Karpas-422 (cell line): ENCODE results near the gene LDLR. TPM values are rescaled to one million over a fixed set of nuclear protein-coding genes. Genes with fewer than 3 reads are reported as not detected.
"Not testable (repeated sequence)": the region's sequence is repeated elsewhere in the genome, so short reads cannot be mapped to it uniquely, and the experiment has no call there.

Experiments
- DNase-seq: peaks from one replicate; pipeline ENCODE4 v3.0.0-alpha.2; 2015
- H2AFZ ChIP-seq: fragments of 200-600 bp; sonication (generic); 2 replicates; pipeline ENCODE4 v1.6.1; 2014; ENCODE audit warnings: antibody characterized with exemption, low read length, mixed read lengths
- H3K27ac ChIP-seq: fragments of 200-600 bp; sonication (generic); 2 replicates; pipeline ENCODE4 v1.5.1; 2014; ENCODE audit warnings: mild to moderate bottlenecking, low read length, moderate library complexity
- H3K27me3 ChIP-seq: fragments of 200-600 bp; sonication (generic); 2 replicates; pipeline ENCODE4 v1.6.1; 2014; ENCODE audit warnings: low read length, mixed read lengths
- H3K36me3 ChIP-seq: fragments of 200-600 bp; sonication (generic); 2 replicates; pipeline ENCODE4 v1.6.1; 2014; ENCODE audit warnings: low read length, mixed read lengths; ENCODE audit not compliant: insufficient read depth
- H3K4me1 ChIP-seq: fragments of 200-600 bp; sonication (generic); 2 replicates; pipeline ENCODE4 v1.6.1; 2014; ENCODE audit warnings: mild to moderate bottlenecking, low read length, mixed read lengths
- H3K4me2 ChIP-seq: fragments of 200-600 bp; sonication (generic); 2 replicates; pipeline ENCODE4 v1.6.1; 2014; ENCODE audit warnings: low read length, low read depth, mild to moderate bottlenecking; ENCODE audit not compliant: poor library complexity, severe bottlenecking
- H3K4me3 ChIP-seq: fragments of 200-600 bp; sonication (generic); 2 replicates; pipeline ENCODE4 v1.5.1; 2014; ENCODE audit warnings: mild to moderate bottlenecking, antibody characterized with exemption, low read length, mixed read lengths
- H3K79me2 ChIP-seq: fragments of 200-600 bp; sonication (generic); 2 replicates; pipeline ENCODE4 v1.6.1; 2014; ENCODE audit warnings: mild to moderate bottlenecking, low read length, mixed read lengths
- H3K9ac ChIP-seq: fragments of 200-600 bp; sonication (generic); 2 replicates; pipeline ENCODE4 v1.6.0; 2014; ENCODE audit warnings: low read length
- H3K9me2 ChIP-seq: fragments of 200-600 bp; sonication (generic), shearing (Covaris generic); replicated peaks from 2 replicates; pipeline ENCODE4 v1.6.0; 2014; ENCODE audit warnings: mild to moderate bottlenecking, low read length, moderate library complexity; ENCODE audit not compliant: insufficient read depth
- H3K9me3 ChIP-seq: fragments of 300-700, 200-600 bp; sonication (generic); 2 replicates; pipeline ENCODE4 v1.6.1; 2014; ENCODE audit warnings: low read length, mixed read lengths
- H4K20me1 ChIP-seq: fragments of 200-600 bp; sonication (generic); 2 replicates; pipeline ENCODE4 v1.6.1; 2014; ENCODE audit warnings: mild to moderate bottlenecking, antibody characterized with exemption, low read length, low read depth; ENCODE audit not compliant: insufficient read depth
- total RNA-seq: library from RNA; depleted of rRNA; stranded (reverse); fragments of >200 nt; shearing (Covaris generic); gene quantifications from 2 replicates; pipeline ENCODE4 v1.2.3, GENCODE V29; 2014; ENCODE audit warnings: low replicate concordance

LDLR gene
- total RNA-seq, 1 experiment from 2014 or later, result 49.8 TPM

DNA sequence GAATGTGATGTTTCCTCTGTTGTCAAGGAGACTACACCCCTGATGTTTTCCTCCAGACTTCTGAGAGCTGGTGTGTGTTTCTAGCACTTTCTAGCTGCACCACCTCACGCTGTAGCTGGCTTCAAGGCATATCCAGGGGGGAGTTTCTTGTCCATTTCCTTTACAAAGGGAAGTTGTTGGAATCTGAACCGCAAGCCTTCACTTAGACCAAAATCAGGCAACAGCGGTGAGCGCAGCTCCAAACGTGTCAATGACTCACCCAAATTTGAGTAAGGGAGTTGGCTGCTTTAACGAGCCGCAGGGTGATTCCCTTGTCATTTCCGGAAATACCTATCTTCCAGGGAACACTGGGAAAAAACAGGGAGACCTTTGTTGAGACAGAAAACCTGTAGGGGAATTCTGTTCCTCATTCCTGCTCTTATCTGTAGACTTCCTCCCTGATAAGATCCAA is 2.5 kb downstream of the LDLR start:
- Histone ChIP-seq H3K4me1 (peaks cover 38% of the 10 kb centered on the region), H3K4me3 (peak overlapping the region; percentile 89; the same call in 1 of the 2 replicates)

GRCh38 chr19:11092181-11092538 is 2.9 kb downstream of the LDLR start:
- no peak overlapping the region for H3K4me3 ChIP-seq
- no peak for DNase-seq
- no peaks in the 10 kb centered on the region for H3K9me2 ChIP-seq
- peaks cover 48% of the 10 kb centered on the region for H3K36me3 ChIP-seq
- H3K9ac ChIP-seq, result no peak overlapping the region
- peaks cover 38% of the 10 kb centered on the region for H3K4me1 ChIP-seq
- H3K9me3 ChIP-seq, result no peaks in the 10 kb centered on the region
- no peaks in the 10 kb centered on the region for H3K27me3 ChIP-seq
- H3K4me2 ChIP-seq, result peak overlapping the region; percentile 10
- H4K20me1 ChIP-seq, result peaks cover 60% of the 10 kb centered on the region
- no peak overlapping the region for H2AFZ ChIP-seq
- peak overlapping the region; percentile 85 for H3K27ac ChIP-seq
- H3K79me2 ChIP-seq, result peaks cover 74% of the 10 kb centered on the region

More for the DNA sequence above, 2.5 kb downstream of the LDLR start:
- DNase-seq, result no peak
- H3K9ac ChIP-seq, result peak overlapping the region; percentile 90
- H3K79me2 ChIP-seq, result peaks cover 70% of the 10 kb centered on the region
- H3K27ac ChIP-seq, result peak overlapping the region; percentile 85
- H4K20me1 ChIP-seq, result peaks cover 56% of the 10 kb centered on the region
- no peaks in the 10 kb centered on the region for H3K9me2 ChIP-seq
- H3K36me3 ChIP-seq, result peaks cover 48% of the 10 kb centered on the region
- no peaks in the 10 kb centered on the region for H3K9me3 ChIP-seq
- H3K27me3 ChIP-seq, result no peaks in the 10 kb centered on the region
- peak overlapping the region; percentile 99 for H3K4me2 ChIP-seq
- no peak overlapping the region for H2AFZ ChIP-seq

DNA sequence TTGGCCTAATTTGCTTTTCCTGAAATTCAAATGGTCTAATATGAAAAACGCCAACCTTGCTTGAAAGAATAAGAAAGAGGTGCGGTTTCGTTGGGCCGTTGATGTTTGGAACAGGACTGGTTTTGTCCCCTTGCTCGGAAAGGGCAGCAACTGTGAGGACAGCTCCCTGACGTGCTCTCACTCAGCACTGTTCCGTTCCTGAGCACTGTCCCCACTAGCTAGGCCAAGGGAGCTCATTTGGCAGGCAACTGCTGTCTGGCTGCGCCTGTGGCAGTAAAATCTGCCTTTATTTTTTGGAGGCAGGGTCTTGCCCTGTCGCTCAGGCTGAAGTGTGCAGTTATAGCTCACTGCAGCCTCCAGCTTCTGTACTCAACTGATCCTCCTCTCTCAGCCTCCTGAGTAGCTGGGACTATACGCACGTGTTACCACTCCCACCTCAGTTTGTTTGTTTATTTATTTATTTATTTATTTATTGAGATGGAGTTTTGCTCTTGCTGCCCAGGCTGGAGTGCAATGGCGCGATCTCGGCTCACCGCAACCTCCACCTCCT is 4.5 kb downstream of the LDLR start:
- no peak overlapping the region for H3K4me2 ChIP-seq
- no peaks in the 10 kb centered on the region for H3K9me3 ChIP-seq
- H3K4me3 ChIP-seq, result no peak overlapping the region
- H3K79me2 ChIP-seq, result peaks cover 90% of the 10 kb centered on the region
- no peak overlapping the region for H2AFZ ChIP-seq
- peaks cover 75% of the 10 kb centered on the region for H4K20me1 ChIP-seq
- no peaks in the 10 kb centered on the region for H3K9me2 ChIP-seq
- no peak overlapping the region for H3K27ac ChIP-seq
- no peaks in the 10 kb centered on the region for H3K27me3 ChIP-seq
- DNase-seq, result no peak
- peaks cover 50% of the 10 kb centered on the region for H3K36me3 ChIP-seq
- H3K9ac ChIP-seq, result no peak overlapping the region
- H3K4me1 ChIP-seq, result peaks cover 33% of the 10 kb centered on the region

- peaks cover 29% of the 10 kb centered on the region for H3K4me1 ChIP-seq
- no peak overlapping the region for H3K4me3 ChIP-seq
- H3K36me3 ChIP-seq, result peaks cover 57% of the 10 kb centered on the region
- H3K9me2 ChIP-seq, result no peaks in the 10 kb centered on the region
- no peak overlapping the region for H3K9ac ChIP-seq
- H3K9me3 ChIP-seq, result no peaks in the 10 kb centered on the region
- no peaks in the 10 kb centered on the region for H3K27me3 ChIP-seq
- no peak overlapping the region for H3K4me2 ChIP-seq
- H3K27ac ChIP-seq, result 0 out of 2 replicates have a peak overlapping the region, but pooled peaks have one; percentile 16
- H3K79me2 ChIP-seq, result peaks cover 97% of the 10 kb centered on the region
- H2AFZ ChIP-seq, result no peak overlapping the region
- peaks cover 81% of the 10 kb centered on the region for H4K20me1 ChIP-seq
- DNase-seq, result no peak
Measured at GRCh38 chr19:11094520-11094894, 5.2 kb downstream of the LDLR start.

GRCh38 chr19:11096210-11096841 is 7.1 kb downstream of the LDLR start:
- H3K36me3 ChIP-seq, result peaks cover 64% of the 10 kb centered on the region
- no peak overlapping the region for H3K9ac ChIP-seq
- H3K9me3 ChIP-seq, result no peaks in the 10 kb centered on the region
- no peak for DNase-seq
- no peaks in the 10 kb centered on the region for H3K27me3 ChIP-seq
- peaks cover 83% of the 10 kb centered on the region for H4K20me1 ChIP-seq
- H3K4me3 ChIP-seq, result no peak overlapping the region
- no peaks in the 10 kb centered on the region for H3K9me2 ChIP-seq
- H3K4me2 ChIP-seq, result no peak overlapping the region
- no peak overlapping the region for H3K27ac ChIP-seq
- peaks cover 22% of the 10 kb centered on the region for H3K4me1 ChIP-seq
- no peak overlapping the region for H2AFZ ChIP-seq
- peaks cover 95% of the 10 kb centered on the region for H3K79me2 ChIP-seq

- not testable (repeated sequence) for H3K9ac ChIP-seq, H3K27me3 ChIP-seq, H3K27ac ChIP-seq, H2AFZ ChIP-seq, H3K9me2 ChIP-seq, H3K9me3 ChIP-seq, H3K4me3 ChIP-seq, H3K4me2 ChIP-seq, DNase-seq
- peaks cover 12% of the 10 kb centered on the region for H3K4me1 ChIP-seq
- H3K79me2 ChIP-seq, result peaks cover 85% of the 10 kb centered on the region
- H3K36me3 ChIP-seq, result peaks cover 57% of the 10 kb centered on the region
- H4K20me1 ChIP-seq, result peaks cover 73% of the 10 kb centered on the region
Measured at GRCh38 chr19:11097367-11097766, 8.1 kb downstream of the LDLR start.

DNA sequence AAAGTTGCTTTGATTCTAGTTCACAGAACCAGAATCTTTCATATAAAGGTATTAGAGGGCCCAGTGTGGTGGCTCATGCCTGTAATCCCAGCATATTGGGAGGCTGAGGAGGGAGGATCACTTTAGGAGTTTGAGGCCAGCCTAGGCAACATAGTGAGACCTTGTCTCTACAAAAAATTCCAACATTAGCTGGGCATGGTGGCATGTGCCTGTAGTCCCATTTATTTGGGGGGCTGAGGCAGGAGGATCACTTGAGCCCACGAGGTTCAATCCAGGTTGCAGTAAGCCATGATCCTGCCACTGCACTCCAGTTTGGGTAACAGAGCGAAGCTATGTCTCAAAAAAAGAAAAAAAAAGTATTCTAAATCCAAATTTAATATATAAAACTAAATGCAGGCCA is 9.1 kb downstream of the LDLR start:
- peaks cover 69% of the 10 kb centered on the region for H4K20me1 ChIP-seq
- no peak overlapping the region for H3K27ac ChIP-seq
- H3K36me3 ChIP-seq, result peaks cover 49% of the 10 kb centered on the region
- no peak for DNase-seq
- peaks cover 75% of the 10 kb centered on the region for H3K79me2 ChIP-seq
- peaks cover 4% of the 10 kb centered on the region; the same call in 1 of the 2 replicates for H3K4me1 ChIP-seq
- H3K4me2 ChIP-seq, result no peak overlapping the region
- no peaks in the 10 kb centered on the region for H3K9me2 ChIP-seq
- H2AFZ ChIP-seq, result no peak overlapping the region
- H3K4me3 ChIP-seq, result no peak overlapping the region
- H3K27me3 ChIP-seq, result no peaks in the 10 kb centered on the region
- no peaks in the 10 kb centered on the region for H3K9me3 ChIP-seq
- H3K9ac ChIP-seq, result no peak overlapping the region

DNA sequence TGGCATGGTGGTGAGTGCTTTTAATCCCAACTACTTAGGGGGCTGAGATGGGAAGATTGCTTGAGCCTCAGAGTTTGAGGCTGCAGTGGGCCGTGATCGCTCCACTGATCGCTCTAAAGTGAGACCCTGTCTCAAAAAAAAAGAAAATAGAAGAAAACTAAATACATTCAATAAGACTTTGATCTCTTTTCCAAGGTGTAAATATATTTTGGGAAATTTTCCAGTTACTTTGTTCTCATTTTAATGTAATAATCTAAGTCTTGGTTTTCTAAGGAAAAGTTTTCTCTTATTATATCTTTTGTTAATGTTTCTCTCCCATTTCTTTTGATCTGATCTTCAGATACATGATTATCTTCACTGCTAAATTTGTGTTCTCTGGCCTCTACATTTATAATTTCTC is 9.6 kb downstream of the LDLR start:
- DNase-seq, result no peak
- H4K20me1 ChIP-seq, result peaks cover 64% of the 10 kb centered on the region
- H3K79me2 ChIP-seq, result peaks cover 70% of the 10 kb centered on the region
- H3K36me3 ChIP-seq, result peaks cover 44% of the 10 kb centered on the region
- no peak overlapping the region for H3K4me2 ChIP-seq
- H3K27ac ChIP-seq, result no peak overlapping the region
- H3K9me3 ChIP-seq, result no peaks in the 10 kb centered on the region
- H3K9ac ChIP-seq, result no peak overlapping the region
- H3K4me1 ChIP-seq, result peaks cover 4% of the 10 kb centered on the region; the same call in 1 of the 2 replicates
- no peak overlapping the region for H3K4me3 ChIP-seq
- H3K9me2 ChIP-seq, result no peaks in the 10 kb centered on the region
- no peaks in the 10 kb centered on the region for H3K27me3 ChIP-seq
- no peak overlapping the region for H2AFZ ChIP-seq
